Left ventricle myocardium inferior (tissue), 1 donor: ENCODE data around the gene ARV1. TPM values are rescaled to one million over a fixed set of nuclear protein-coding genes. Genes with fewer than 3 reads are reported as not detected.
"Not testable (repeated sequence)": the region's sequence is repeated elsewhere in the genome, so short reads cannot be mapped to it uniquely, and the experiment has no call there.

Experiments
- DNase-seq: peaks from one replicate; pipeline ENCODE4 v3.0.0-alpha.2; 2020
- H3K27ac ChIP-seq: fragments of 200-600 bp; replicated peaks from 2 replicates; pipeline ENCODE4 v1.8.0; 2021
- H3K27me3 ChIP-seq: fragments of 200-600 bp; 2 replicates; pipeline ENCODE4 v1.8.0; 2021; ENCODE audit warnings: low read depth
- H3K36me3 ChIP-seq: fragments of 200-600 bp; 2 replicates; pipeline ENCODE4 v1.8.0; 2021
- H3K4me1 ChIP-seq: fragments of 200-600 bp; 2 replicates; pipeline ENCODE4 v1.8.0; 2021
- H3K4me3 ChIP-seq: fragments of 200-600 bp; 2 replicates; pipeline ENCODE4 v1.8.0; 2021; ENCODE audit warnings: mild to moderate bottlenecking, moderate library complexity
- H3K9me3 ChIP-seq: fragments of 200-600 bp; replicated peaks from 2 replicates; pipeline ENCODE4 v1.8.0; 2021
- intact Hi-C: fragments of 100-400 bp; cut with micrococcal nuclease; formaldehyde crosslinking; loops from one replicate; pipeline ENCODE4 v1.11.0; 2022
- total RNA-seq: library from RNA; stranded (reverse); fragmentation: NEBNext Ultra II Directional; extraction: Animal tissue kit (Norgen Biotek cat#: 25700); gene quantifications from one replicate; pipeline ENCODE4 v1.2.1, GENCODE V29; 2021
- TF ChIP-seq, protein P1 (sequence below): fragments of 200-600 bp; IDR thresholded peaks from 2 replicates; pipeline ENCODE4 v1.8.0; 2021; ENCODE audit warnings: antibody characterized with exemption, mild to moderate bottlenecking, borderline replicate concordance
- donor health status: DM: no; HTN: yes; CAD: no; lungs with severe emphysema.

Gene ARV1
- total RNA-seq, 1 donor from 2014 or later, result 19.3 TPM

DNA sequence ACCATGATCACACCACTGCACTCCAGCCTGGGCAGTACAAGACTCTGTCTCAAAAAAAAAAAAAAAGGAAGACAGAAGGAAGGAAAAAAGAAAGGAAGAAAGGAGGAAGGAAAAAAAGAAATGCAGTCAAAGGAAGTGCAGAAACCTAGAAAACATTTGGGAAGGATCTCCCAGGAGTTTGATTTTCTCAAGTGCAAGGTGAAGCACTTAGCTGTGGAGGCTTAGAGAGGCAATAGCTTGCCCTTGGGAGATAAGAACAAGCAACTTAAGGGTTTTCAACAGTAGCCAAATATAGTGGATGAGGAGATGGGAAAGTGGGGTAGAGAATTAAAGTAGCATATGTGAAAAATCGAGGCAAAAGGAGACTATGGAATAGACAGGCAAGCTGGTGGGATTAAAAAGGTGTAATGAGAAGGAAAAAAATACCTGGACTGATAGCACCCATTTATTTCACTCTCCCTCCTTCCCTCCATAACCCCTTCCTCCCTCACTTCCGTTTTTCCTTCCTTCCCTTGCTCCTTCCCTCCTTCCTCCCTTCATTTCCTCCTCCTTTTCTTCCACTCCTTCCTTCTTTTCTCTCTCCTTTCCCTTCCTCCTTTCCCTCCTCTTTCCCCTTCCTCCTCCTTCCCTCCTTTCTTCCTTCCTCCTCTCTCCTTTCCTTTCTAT, 68.0 kb downstream of the ARV1 start:
- intact Hi-C loops, result no loop called here
- H3K4me1 ChIP-seq, result no peaks in the 10 kb centered on the region

DNA sequence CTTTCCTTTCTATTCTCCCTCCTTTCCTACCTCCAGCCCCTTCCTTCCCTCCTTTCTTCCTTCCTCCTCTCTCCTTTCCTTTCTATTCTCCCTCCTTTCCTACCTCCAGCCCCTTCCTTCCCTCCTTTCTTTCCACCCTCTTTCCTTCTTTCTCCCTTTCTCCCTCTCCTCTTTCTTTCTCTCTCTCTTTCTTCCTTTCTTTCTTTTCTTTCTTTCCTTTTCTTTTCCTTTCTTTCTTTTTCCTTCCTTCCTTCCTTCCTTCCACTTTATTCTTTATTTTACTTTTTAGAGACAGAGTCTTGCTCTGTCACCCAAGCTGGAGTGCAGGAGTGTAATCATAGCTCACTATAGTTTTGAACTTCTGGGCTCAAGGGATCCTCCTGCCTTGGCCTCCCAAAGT, 68.6 kb downstream of the ARV1 start:
- H3K4me1 ChIP-seq, H3K36me3 ChIP-seq, H3K27ac ChIP-seq, intact Hi-C loops, H3K4me3 ChIP-seq, DNase-seq: not testable (repeated sequence)
- H3K27me3 ChIP-seq, result peaks cover 13% of the 10 kb centered on the region
- H3K9me3 ChIP-seq, result peaks cover 18% of the 10 kb centered on the region

More for the DNA sequence above, 68.0 kb downstream of the ARV1 start:
- Histone ChIP-seq H3K27me3 (peaks cover 13% of the 10 kb centered on the region), H3K9me3 (peaks cover 18% of the 10 kb centered on the region), H3K27ac (no peak overlapping the region), H3K4me3 (no peak overlapping the region), H3K36me3 (no peaks in the 10 kb centered on the region)
- TF ChIP-seq, protein P1, sequence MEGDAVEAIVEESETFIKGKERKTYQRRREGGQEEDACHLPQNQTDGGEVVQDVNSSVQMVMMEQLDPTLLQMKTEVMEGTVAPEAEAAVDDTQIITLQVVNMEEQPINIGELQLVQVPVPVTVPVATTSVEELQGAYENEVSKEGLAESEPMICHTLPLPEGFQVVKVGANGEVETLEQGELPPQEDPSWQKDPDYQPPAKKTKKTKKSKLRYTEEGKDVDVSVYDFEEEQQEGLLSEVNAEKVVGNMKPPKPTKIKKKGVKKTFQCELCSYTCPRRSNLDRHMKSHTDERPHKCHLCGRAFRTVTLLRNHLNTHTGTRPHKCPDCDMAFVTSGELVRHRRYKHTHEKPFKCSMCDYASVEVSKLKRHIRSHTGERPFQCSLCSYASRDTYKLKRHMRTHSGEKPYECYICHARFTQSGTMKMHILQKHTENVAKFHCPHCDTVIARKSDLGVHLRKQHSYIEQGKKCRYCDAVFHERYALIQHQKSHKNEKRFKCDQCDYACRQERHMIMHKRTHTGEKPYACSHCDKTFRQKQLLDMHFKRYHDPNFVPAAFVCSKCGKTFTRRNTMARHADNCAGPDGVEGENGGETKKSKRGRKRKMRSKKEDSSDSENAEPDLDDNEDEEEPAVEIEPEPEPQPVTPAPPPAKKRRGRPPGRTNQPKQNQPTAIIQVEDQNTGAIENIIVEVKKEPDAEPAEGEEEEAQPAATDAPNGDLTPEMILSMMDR, result no peak
- DNase-seq, result no peak

DNA sequence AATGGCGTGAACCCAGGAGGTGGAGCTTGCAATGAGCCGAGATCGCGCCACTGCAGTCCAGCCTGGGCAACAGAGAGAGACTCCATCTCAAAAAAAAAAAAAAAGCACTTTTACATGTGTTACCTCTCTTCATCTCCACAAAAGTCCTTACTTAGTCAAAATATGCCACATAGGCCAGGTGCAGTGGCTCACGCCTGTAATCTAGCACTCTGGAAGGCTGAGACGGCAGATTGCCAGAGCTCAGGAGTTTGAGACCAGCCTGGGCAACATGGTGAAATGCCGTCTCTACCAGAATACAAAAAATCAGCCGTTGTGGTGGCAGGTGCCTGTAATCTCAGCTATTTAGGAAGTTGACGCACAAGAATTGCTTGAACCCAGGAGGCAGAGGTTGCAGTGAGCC, 69.5 kb downstream of the ARV1 start:
- H3K4me1 ChIP-seq, intact Hi-C loops, H3K4me3 ChIP-seq, H3K36me3 ChIP-seq, H3K27ac ChIP-seq, DNase-seq: not testable (repeated sequence)
- Histone ChIP-seq H3K9me3 (peaks cover 18% of the 10 kb centered on the region), H3K27me3 (peaks cover 13% of the 10 kb centered on the region)

DNA sequence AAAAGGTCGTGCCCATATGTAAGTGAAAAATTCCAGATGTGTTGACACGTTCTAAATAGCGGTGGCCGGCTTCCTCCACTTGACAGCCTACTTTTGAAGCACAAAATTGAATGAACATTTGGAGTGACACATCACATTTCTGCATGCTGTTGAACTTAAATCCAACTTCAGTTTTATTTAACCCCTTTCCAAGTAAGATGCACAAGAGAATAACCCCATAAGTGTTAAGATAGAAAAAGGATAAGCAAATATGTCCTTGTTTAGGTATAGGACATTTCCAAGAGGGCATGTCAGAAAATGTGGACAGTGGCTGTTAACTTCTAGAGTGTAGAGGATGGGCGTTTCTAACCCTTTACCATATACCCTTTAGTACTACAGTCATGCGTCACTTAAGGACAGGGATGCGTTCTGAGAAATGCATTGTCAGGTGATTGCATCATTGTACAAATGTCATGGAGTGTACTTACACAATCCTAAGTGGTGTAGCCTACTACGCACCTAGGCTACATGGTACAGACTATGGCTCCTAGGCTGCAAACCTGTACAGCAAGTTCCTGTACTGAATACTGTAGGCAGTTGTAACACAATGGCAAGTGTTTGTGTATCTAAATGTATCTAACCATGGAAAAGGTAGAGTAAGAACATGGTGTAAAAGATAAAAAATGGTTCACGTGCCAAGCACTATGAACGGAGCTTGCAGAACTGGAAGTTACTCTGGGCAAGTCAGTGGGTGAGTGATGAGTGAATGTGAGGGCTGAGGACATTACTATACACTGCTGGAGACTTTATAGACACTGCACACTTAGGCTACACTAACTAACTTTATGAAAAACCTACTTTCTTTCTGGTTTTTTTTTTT, 70.5 kb downstream of the ARV1 start:
- no peak overlapping the region for H3K4me3 ChIP-seq
- no peak for DNase-seq
- no peaks in the 10 kb centered on the region for H3K36me3 ChIP-seq
- H3K4me1 ChIP-seq, result peaks cover 16% of the 10 kb centered on the region
- intact Hi-C loops, result no loop called here
- TF ChIP-seq, protein P1, result no peak
- peaks cover 13% of the 10 kb centered on the region for H3K27me3 ChIP-seq
- no peak overlapping the region for H3K27ac ChIP-seq
- peaks cover 10% of the 10 kb centered on the region for H3K9me3 ChIP-seq

Other genes starting within 250 kb of the ARV1 start
- gene CAPN9, start 231.7 kb upstream of the ARV1 start, total RNA-seq, result 0.14 TPM
- 32.7 TPM for gene C1orf198, start 110.6 kb upstream of the ARV1 start, total RNA-seq
- gene TTC13, start 233 bp upstream of the ARV1 start, total RNA-seq, result 6.7 TPM
- 6.5 TPM for gene FAM89A, start 61.2 kb downstream of the ARV1 start, total RNA-seq
- 0.08 TPM for gene TRIM67, start 183.0 kb downstream of the ARV1 start, total RNA-seq